ENCODE data around the gene RNF217. TPM values are rescaled to one million over a fixed set of nuclear protein-coding genes. Genes with fewer than 3 reads are reported as not detected.
"Not testable (repeated sequence)": the region's sequence is repeated elsewhere in the genome, so short reads cannot be mapped to it uniquely, and the experiment has no call there.

The RNF217 gene
- total and polyA plus RNA-seq, 12 donors, result 2.1 to 26.9 (median 13.0) TPM

GRCh38 chr6:125123051-125123450 is 160.8 kb downstream of the RNF217 start:
- intact Hi-C loops (cut with DNase I), result no loop called here
- H3K36me3 ChIP-seq, result no peaks in the 10 kb centered on the region
- TF ChIP-seq, protein P1, sequence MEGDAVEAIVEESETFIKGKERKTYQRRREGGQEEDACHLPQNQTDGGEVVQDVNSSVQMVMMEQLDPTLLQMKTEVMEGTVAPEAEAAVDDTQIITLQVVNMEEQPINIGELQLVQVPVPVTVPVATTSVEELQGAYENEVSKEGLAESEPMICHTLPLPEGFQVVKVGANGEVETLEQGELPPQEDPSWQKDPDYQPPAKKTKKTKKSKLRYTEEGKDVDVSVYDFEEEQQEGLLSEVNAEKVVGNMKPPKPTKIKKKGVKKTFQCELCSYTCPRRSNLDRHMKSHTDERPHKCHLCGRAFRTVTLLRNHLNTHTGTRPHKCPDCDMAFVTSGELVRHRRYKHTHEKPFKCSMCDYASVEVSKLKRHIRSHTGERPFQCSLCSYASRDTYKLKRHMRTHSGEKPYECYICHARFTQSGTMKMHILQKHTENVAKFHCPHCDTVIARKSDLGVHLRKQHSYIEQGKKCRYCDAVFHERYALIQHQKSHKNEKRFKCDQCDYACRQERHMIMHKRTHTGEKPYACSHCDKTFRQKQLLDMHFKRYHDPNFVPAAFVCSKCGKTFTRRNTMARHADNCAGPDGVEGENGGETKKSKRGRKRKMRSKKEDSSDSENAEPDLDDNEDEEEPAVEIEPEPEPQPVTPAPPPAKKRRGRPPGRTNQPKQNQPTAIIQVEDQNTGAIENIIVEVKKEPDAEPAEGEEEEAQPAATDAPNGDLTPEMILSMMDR (IDR thresholded peaks at IDR 0.05), result no peak
- H3K27me3 ChIP-seq, result no peaks in the 10 kb centered on the region
- H3K4me3 ChIP-seq, result no peak overlapping the region
- DNase-seq (no peak), ATAC-seq (no peak)
- peaks cover 0 to 11% (median 0%) of the 10 kb centered on the region in 11 donors for H3K9me3 ChIP-seq
- WGBS, 2 donors, result 83 to 89% methylated on average over 3 of the region's 3 CpGs
- H3K4me1 ChIP-seq, result peaks cover 0 to 16% (median 0%) of the 10 kb centered on the region in 9 donors
- no peak overlapping the region for H3K27ac ChIP-seq

DNA sequence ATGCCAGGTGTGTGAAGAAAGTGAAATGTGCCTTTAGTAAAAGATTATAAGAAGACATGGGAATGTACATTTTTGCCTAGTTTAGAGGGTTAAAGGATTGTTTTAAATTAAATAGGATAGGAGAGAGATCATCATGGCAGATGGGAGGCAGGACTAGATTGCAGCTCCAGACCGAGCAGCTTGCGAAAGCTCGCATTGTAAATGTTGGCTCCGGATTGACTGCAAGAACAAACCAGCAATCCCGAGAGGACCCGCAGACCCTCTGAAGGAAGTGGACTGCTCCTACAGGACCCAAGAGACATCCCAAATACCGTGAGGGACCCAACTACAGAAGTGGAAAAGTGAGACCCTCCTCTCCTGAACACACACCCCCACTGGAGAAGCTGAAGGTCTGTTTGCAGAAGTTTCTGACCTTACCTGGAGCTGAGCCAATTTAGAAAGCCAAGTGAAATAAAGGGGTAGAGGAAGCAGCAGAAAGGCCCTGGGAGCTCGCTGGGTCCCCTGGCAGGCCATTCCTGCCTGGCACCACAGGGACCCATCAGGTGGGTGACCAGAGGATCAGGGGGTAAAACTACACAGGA is 161.3 kb downstream of the RNF217 start:
- H3K4me3 ChIP-seq, result no peak overlapping the region
- WGBS, 2 donors, result 57 to 70% methylated on average over 8 of the region's 8 CpGs
- intact Hi-C loops (cut with DNase I), result no loop called here
- H3K27me3 ChIP-seq, result no peaks in the 10 kb centered on the region
- H3K4me1 ChIP-seq, result peaks cover 0 to 16% (median 0%) of the 10 kb centered on the region in 9 donors
- TF ChIP-seq, protein P1 (IDR thresholded peaks at IDR 0.05), result no peak
- DNase-seq (no peak), ATAC-seq (no peak)
- no peaks in the 10 kb centered on the region for H3K36me3 ChIP-seq
- no peak overlapping the region for H3K27ac ChIP-seq
- H3K9me3 ChIP-seq, result peaks cover 0 to 11% (median 0%) of the 10 kb centered on the region in 11 donors

DNA sequence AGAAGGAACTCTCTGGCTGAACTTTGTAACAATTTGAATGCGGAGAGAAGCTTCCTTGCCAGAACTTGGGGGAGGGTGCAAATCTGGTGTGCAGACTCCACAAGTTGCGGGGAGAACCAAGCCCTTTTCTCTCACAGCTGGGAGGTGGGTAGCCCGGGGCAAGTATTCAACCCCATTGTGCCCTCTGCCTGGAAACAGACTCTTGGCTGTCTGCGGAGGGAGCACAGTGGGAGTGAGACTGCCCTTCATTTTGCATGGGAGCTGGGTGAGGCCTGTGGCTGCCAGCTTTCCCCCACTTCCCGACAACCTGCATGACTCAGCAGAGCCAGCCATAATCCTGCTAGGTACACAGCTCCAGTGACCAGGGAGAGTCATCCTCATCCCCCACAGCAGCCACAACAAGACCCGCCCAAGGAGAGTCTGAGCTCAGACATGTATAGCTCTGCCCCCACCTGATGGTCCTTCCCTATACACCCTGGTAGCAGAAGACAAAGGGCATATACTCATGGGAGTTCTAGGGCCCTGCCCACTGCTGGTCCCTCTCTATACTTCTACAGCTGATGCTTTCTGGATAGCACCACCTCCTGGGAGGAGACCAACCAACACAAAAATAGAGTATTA is 161.9 kb downstream of the RNF217 start:
- intact Hi-C loops (cut with DNase I), result no loop called here
- Histone ChIP-seq H3K4me1 (peaks cover 0 to 16% (median 0%) of the 10 kb centered on the region in 9 donors), H3K9me3 (peaks cover 0 to 11% (median 0%) of the 10 kb centered on the region in 11 donors), H3K36me3 (no peaks in the 10 kb centered on the region), H3K27ac (no peak overlapping the region), H3K4me3 (no peak overlapping the region), H3K27me3 (no peaks in the 10 kb centered on the region)
- ATAC-seq, result no peak
- WGBS, 2 donors, result 80 to 82% methylated on average over 6 of the region's 6 CpGs
- DNase-seq, result no peak
- TF ChIP-seq, protein P1 (IDR thresholded peaks at IDR 0.05), result no peak

- H3K27ac ChIP-seq; H3K36me3 ChIP-seq; DNase-seq; H3K4me3 ChIP-seq; intact Hi-C loops (cut with DNase I); ATAC-seq; H3K27me3 ChIP-seq: not testable (repeated sequence)
- Histone ChIP-seq H3K9me3 (peaks cover 0 to 11% (median 0%) of the 10 kb centered on the region in 11 donors), H3K4me1 (peaks cover 0 to 16% (median 0%) of the 10 kb centered on the region in 9 donors)
- WGBS, 2 donors, result 97 to 100% methylated on average over 23 of the region's 23 CpGs
These were observed 163.6 kb downstream of the RNF217 start for GRCh38 chr6:125125856-125126255.

DNA sequence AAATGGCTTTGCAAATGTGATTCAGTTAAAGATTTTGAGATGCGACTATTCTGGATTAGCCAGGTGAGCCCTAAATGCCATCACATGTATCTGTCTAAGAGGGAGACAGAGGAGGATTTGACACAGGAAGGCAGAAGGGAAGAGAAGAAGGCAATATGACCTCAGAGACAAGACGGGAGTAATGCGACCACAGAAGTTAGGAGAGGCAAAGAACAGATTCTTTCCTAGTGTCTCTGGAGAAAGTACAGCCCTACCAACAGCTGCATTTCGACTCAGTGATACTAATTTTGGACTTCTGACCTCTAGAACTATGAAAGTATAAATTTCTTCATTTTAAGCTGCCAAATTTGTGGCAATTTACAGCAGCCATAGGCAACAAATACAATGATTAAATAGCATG is 167.1 kb downstream of the RNF217 start:
- WGBS, 2 donors, result 63% methylated on average over 4 of the region's 4 CpGs
- Histone ChIP-seq H3K27ac (no peak overlapping the region), H3K36me3 (no peaks in the 10 kb centered on the region), H3K4me1 (no peaks in the 10 kb centered on the region), H3K4me3 (no peak overlapping the region), H3K27me3 (no peaks in the 10 kb centered on the region), H3K9me3 (peaks cover 0 to 11% (median 0%) of the 10 kb centered on the region in 11 donors)
- no peak for DNase-seq
- intact Hi-C loops (cut with DNase I), result no loop called here
- no peak for ATAC-seq
- TF ChIP-seq, protein P1 (IDR thresholded peaks at IDR 0.05), result no peak
